Mucosa of rectum (tissue), 2 donors: Measurements from ENCODE around the gene ADCY2.

ENCODE experiments used
- H3K27ac ChIP-seq, 2 donors: one replicate each; pipeline ENCODE4 v1.7.0; 2013; ENCODE audit warnings: inconsistent platforms in 2 of 2, low read depth in 2 of 2, low read length in 2 of 2
- H3K27me3 ChIP-seq, 2 donors: one replicate each; pipeline ENCODE4 v1.7.0; 2013; ENCODE audit warnings: low read length in 2 of 2; ENCODE audit not compliant: control insufficient read depth in 2 of 2, insufficient read depth in 2 of 2
- H3K36me3 ChIP-seq, 2 donors: one replicate each; pipeline ENCODE4 v1.7.0; 2013; ENCODE audit warnings: low read length in 2 of 2; ENCODE audit not compliant: control insufficient read depth in 2 of 2, insufficient read depth in 2 of 2
- H3K4me1 ChIP-seq, 2 donors: one replicate each; pipeline ENCODE4 v1.7.0; 2013; ENCODE audit warnings: low read length in 2 of 2, mild to moderate bottlenecking in 1 of 2; ENCODE audit not compliant: control insufficient read depth in 2 of 2, insufficient read depth in 2 of 2
- H3K4me3 ChIP-seq, 2 donors: one replicate each; pipeline ENCODE4 v1.7.0; 2013; ENCODE audit warnings: low read length in 2 of 2
- H3K9ac ChIP-seq, 2 donors: one replicate each; pipeline ENCODE4 v1.7.0; 2013; ENCODE audit warnings: low read length in 2 of 2, low read depth in 1 of 2, mild to moderate bottlenecking in 1 of 2
- H3K9me3 ChIP-seq, 2 donors: one replicate each; pipeline ENCODE4 v1.7.0; 2013; ENCODE audit warnings: low read length in 2 of 2; ENCODE audit not compliant: control insufficient read depth in 2 of 2
- donor health status: healthy.
- donor health status: Normal muscosa, but diverticular disease.

ADCY2 gene

DNA sequence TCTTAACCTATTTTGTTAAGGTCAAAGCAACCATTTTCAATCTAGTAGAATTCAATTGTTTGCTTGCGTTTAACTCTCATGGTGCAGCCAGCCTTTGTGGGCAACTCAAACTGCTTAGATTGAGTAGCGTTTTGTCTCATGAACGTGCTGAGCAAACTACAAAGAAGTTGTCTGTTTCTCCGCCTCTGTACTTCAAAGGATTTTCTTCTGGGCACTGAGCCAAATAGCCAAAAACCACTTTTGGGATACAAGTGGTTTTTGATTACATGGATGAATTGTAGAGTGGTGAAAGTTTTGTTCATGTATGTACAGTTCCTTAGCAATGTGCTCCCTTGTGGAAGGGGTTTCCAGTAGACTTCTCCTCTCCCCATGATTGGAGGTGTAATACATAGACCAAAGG lies 332.1 kb downstream of the ADCY2 start:
- H3K9me3 ChIP-seq, result no peaks in the 10 kb centered on the region
- H3K9ac ChIP-seq, result no peak overlapping the region
- no peaks in the 10 kb centered on the region for H3K27me3 ChIP-seq
- H3K4me3 ChIP-seq, result no peak overlapping the region
- no peaks in the 10 kb centered on the region for H3K4me1 ChIP-seq
- H3K36me3 ChIP-seq, result no peaks in the 10 kb centered on the region
- H3K27ac ChIP-seq, result no peak overlapping the region

DNA sequence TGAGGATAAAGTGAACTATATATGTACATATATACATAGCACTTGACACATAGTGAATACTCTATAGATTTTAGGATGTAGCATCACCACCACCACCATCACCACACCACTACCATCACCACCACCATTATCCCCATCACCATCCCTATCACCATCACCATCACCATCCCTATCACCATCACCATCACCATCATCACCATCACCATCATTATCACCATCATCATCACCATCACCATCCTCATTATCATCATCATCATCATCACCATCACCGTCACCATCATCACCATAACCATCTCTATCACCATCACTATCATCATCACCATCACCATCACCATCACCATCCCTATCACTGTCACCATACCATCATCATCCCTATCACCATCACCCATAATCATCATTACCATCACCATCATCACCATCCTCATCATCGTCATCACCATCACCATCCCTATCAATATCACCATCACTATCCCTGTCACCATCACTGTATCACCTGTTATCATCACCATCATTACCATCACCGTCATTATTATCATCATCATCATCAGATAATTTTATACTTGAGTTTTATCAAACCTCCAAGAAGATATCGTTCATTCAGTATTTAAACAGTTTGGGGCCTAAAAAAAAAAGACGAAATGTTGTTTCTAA lies 345.6 kb downstream of the ADCY2 start:
- Histone ChIP-seq H3K27ac (no peak overlapping the region), H3K4me3 (no peak overlapping the region), H3K4me1 (no peaks in the 10 kb centered on the region), H3K9ac (no peak overlapping the region), H3K27me3 (no peaks in the 10 kb centered on the region), H3K36me3 (no peaks in the 10 kb centered on the region), H3K9me3 (no peaks in the 10 kb centered on the region)

DNA sequence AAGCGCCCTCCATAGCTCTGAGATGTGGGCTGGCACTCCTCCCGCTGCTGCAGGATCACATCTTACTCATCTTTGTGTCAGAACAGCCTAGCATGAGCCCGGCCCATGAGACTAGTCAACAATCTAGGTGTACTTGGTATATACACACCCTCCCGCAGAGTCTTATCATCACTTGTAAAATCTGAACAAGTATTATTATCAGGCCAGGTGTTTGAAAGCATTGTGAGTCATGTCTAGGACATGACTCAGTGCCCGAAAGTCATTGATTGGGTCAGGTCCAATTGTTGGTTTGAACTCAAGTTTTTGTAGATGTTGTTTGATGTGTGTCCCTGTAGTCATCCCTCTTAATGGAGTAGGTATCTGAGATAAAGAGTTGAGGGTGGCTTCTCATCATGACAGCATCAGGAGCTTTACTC lies 346.3 kb downstream of the ADCY2 start:
- Histone ChIP-seq H3K4me3 (no peak overlapping the region), H3K27ac (no peak overlapping the region)

DNA sequence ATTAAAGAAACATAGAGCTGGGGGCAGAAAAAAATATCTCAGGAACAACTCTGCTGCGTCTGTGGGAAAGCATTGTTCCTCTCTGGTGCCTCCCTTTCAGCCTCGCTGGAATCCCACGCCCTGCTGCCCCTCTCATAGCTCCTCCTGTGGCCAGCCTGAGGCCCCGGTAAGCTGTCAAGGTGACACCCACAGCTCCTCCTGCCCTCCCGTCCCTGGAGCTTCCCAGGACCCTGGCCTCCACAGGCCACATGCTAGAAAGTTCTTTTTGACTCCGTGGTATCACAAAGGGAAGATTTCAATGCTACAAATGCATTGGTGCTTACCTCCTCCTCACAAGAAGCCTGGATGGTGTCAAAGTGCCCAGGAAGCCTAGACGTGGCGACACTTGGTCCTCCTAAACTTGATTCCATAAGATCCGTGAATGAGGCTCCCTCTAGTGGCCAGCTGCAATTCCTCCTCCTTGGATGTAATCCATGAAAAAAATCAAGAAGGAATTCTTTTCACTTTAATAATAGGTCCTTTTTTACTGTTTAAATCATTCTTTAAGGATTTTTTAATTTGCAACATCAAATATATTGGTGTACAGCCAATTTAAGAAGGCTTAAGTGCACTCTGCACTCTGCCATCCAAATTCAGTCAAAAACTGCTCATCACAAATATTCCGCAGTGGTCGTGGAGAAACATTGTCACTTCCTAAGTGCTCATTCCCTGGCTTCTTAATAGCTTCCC lies 350.1 kb downstream of the ADCY2 start:
- Histone ChIP-seq H3K9ac (no peak overlapping the region), H3K36me3 (no peaks in the 10 kb centered on the region), H3K4me1 (no peaks in the 10 kb centered on the region), H3K27me3 (no peaks in the 10 kb centered on the region), H3K27ac (no peak overlapping the region), H3K9me3 (no peaks in the 10 kb centered on the region), H3K4me3 (no peak overlapping the region)

More for the DNA sequence above, 346.3 kb downstream of the ADCY2 start:
- H3K4me1 ChIP-seq, result no peaks in the 10 kb centered on the region
- H3K9me3 ChIP-seq, result no peaks in the 10 kb centered on the region
- H3K36me3 ChIP-seq, result no peaks in the 10 kb centered on the region
- no peaks in the 10 kb centered on the region for H3K27me3 ChIP-seq
- no peak overlapping the region for H3K9ac ChIP-seq

- no peaks in the 10 kb centered on the region for H3K4me1 ChIP-seq
- no peaks in the 10 kb centered on the region for H3K27me3 ChIP-seq
- H3K9me3 ChIP-seq, result no peaks in the 10 kb centered on the region
- H3K9ac ChIP-seq, result no peak overlapping the region
- H3K4me3 ChIP-seq, result no peak overlapping the region
- H3K27ac ChIP-seq, result no peak overlapping the region
- H3K36me3 ChIP-seq, result no peaks in the 10 kb centered on the region
Measured at GRCh38 chr5:7747728-7748127, 351.8 kb downstream of the ADCY2 start.

GRCh38 chr5:7749626-7750025 lies 353.7 kb downstream of the ADCY2 start:
- Histone ChIP-seq H3K27ac (no peak overlapping the region), H3K9ac (no peak overlapping the region), H3K4me3 (no peak overlapping the region), H3K27me3 (no peaks in the 10 kb centered on the region), H3K36me3 (no peaks in the 10 kb centered on the region), H3K4me1 (no peaks in the 10 kb centered on the region), H3K9me3 (no peaks in the 10 kb centered on the region)

- Histone ChIP-seq H3K4me1 (no peaks in the 10 kb centered on the region), H3K27ac (no peak overlapping the region), H3K27me3 (no peaks in the 10 kb centered on the region), H3K4me3 (no peak overlapping the region), H3K9ac (no peak overlapping the region), H3K9me3 (no peaks in the 10 kb centered on the region), H3K36me3 (no peaks in the 10 kb centered on the region)
Measured at GRCh38 chr5:7751874-7752273, 355.9 kb downstream of the ADCY2 start.

GRCh38 chr5:7753181-7753580 lies 357.2 kb downstream of the ADCY2 start:
- H3K9me3 ChIP-seq, result no peaks in the 10 kb centered on the region
- no peaks in the 10 kb centered on the region for H3K27me3 ChIP-seq
- H3K27ac ChIP-seq, result no peak overlapping the region
- H3K4me1 ChIP-seq, result no peaks in the 10 kb centered on the region
- no peak overlapping the region for H3K9ac ChIP-seq
- no peaks in the 10 kb centered on the region for H3K36me3 ChIP-seq
- H3K4me3 ChIP-seq, result no peak overlapping the region

DNA sequence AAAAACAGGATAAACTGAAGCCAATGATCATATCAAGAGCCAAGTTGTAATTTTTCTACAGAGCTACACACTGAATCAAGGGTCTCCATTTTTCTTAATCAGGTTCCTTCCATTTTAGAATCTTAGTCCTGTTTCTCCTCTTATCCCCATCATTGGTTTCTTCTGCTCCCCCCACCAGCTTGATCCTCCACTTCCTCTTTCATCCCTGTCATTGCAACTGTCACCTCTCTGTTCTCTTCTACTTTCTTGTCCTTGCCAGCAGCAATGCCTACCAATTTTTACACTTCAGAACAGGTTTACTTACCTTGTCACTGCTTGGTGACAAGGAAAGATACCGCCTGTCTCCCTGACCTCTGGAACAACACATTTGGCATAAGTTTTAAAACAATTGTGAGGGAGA lies 357.7 kb downstream of the ADCY2 start:
- Histone ChIP-seq H3K27me3 (no peaks in the 10 kb centered on the region), H3K4me1 (no peaks in the 10 kb centered on the region), H3K36me3 (no peaks in the 10 kb centered on the region), H3K4me3 (no peak overlapping the region), H3K9me3 (no peaks in the 10 kb centered on the region), H3K27ac (no peak overlapping the region), H3K9ac (no peak overlapping the region)

DNA sequence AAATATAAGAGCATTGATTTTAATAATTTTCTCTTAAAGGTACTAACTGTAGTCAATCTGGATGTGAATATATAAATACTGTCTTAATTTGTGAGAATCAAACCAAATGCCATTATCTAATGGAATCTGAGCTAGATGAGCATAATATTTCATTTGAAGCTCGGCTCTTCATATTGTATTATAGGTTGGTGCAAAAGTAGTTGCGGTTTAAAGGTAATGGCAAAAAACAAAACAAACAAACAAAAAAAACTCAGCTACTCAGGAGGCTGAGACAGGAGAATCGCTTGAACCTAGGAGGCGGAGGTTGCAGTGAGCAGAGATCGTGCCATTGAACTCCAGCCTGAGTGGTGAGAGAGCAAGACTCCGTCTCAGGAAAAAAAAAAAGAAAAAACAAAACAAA lies 358.6 kb downstream of the ADCY2 start:
- Histone ChIP-seq H3K4me3 (no peak overlapping the region), H3K27me3 (no peaks in the 10 kb centered on the region)

More for the DNA sequence above, 358.6 kb downstream of the ADCY2 start:
- H3K36me3 ChIP-seq, result no peaks in the 10 kb centered on the region
- no peaks in the 10 kb centered on the region for H3K9me3 ChIP-seq
- no peak overlapping the region for H3K27ac ChIP-seq
- H3K9ac ChIP-seq, result no peak overlapping the region
- no peaks in the 10 kb centered on the region for H3K4me1 ChIP-seq
